Right lobe of liver (tissue), 4 donors: ENCODE results near the gene CREB3L2.

ENCODE experiments used
- POLR2A ChIP-seq: fragments of 450-650 bp; IDR thresholded peaks from one replicate; pipeline ENCODE4 v1.6.1; 2017; ENCODE audit warnings: antibody characterized with exemption, mild to moderate bottlenecking
- TF ChIP-seq, protein P1 (sequence below), 4 donors: fragments of 200-600 bp in 3 of 4; fragments of 450-650 bp in 1 of 4; IDR thresholded peaks; one replicate each; pipeline versions ENCODE4 v1.5.1 to v1.8.0; 2016 to 2022; ENCODE audit warnings: antibody characterized with exemption in 4 of 4, mild to moderate bottlenecking in 2 of 4
- donor health status: DM: no; HTN: no; CAD: no.
- donor health status: DM: no; HTN: no; CAD: no.
- donor health status: DM: no; HTN: yes; CAD: no.

DNA sequence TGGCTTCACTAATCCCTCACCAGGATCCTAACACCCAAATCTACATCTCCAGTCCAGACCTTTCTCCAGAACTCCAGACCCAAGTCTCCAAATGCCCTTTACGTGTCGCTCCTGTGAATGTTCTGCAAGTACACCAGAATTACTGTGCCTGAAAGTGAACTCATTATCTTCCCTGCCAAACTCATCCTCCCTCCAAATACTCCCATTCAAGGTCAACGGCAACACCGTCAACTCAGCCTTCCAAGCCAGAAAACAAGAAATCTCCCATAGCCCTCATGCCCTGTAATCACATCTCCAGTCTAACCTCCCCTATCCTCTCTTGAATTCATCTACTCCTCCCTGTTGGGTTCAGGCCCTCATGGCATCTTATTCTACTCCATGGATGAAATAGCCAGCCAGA is 12.3 kb downstream of the CREB3L2 start:
- TF ChIP-seq POLR2A = no peak
- TF ChIP-seq, protein P1, sequence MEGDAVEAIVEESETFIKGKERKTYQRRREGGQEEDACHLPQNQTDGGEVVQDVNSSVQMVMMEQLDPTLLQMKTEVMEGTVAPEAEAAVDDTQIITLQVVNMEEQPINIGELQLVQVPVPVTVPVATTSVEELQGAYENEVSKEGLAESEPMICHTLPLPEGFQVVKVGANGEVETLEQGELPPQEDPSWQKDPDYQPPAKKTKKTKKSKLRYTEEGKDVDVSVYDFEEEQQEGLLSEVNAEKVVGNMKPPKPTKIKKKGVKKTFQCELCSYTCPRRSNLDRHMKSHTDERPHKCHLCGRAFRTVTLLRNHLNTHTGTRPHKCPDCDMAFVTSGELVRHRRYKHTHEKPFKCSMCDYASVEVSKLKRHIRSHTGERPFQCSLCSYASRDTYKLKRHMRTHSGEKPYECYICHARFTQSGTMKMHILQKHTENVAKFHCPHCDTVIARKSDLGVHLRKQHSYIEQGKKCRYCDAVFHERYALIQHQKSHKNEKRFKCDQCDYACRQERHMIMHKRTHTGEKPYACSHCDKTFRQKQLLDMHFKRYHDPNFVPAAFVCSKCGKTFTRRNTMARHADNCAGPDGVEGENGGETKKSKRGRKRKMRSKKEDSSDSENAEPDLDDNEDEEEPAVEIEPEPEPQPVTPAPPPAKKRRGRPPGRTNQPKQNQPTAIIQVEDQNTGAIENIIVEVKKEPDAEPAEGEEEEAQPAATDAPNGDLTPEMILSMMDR (IDR thresholded peaks at IDR 0.05) = no peak
